ENCODE measurements around the gene MAP4K2. TPM values are rescaled to one million over a fixed set of nuclear protein-coding genes. Genes with fewer than 3 reads are reported as not detected.
"Not testable (repeated sequence)": the region's sequence is repeated elsewhere in the genome, so short reads cannot be mapped to it uniquely, and the experiment has no call there.

The MAP4K2 gene
- total RNA-seq, 4 donors from 2014 or later, result 4.3 to 14.8 (median 6.2) TPM

DNA sequence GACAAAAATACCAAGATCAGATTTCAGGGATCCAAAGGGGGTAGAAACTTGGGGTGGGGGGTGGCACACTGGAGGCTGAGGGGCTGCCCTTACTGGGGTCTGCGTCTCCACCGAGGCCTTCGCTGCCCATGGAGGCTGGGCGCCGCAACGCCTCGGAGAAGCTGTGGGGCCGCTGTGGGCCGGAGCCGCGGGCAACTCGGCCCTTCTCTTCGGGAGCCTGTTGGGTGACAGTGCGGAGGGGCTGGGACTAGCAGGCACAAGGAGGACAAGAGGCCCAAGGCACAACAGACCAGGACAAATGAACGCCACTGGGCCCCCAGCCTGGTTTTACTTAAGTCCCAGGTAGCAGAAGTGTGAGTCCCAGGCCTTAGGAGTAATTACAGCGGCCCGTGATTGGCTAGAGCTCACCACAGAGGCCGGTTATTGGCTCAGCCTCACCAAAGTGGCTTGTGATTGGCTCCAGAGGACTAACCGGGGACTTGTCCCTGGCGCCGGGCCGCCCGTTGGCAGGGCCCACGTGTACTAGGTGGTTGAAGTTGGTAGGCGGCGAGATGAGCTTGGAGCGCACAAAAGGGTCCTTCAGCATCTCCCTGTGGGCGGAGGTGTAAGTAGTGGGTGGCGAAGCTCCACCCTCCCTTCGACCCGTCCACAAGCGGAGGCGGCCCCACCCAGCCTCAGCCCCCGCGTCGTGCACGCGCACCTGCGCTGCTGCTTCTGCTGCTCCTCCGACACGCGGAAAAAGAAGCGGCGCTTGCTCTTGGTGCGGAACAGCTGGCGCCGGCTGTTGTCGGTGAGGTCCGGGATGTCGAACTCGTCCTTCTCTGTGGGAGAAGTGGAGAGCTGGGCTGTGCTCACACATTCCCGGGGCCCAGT is 23.8 kb upstream of the MAP4K2 start:
- Histone ChIP-seq H3K27me3 (no peaks in the 10 kb centered on the region), H3K4me1 (no peaks in the 10 kb centered on the region), H3K9me3 (no peaks in the 10 kb centered on the region), H3K4me3 (no peak overlapping the region), H3K27ac (no peak overlapping the region), H3K36me3 (no peaks in the 10 kb centered on the region)
- in situ Hi-C loops (cut with MboI; ENCODE audit: low sequenced_read_pairs in 4 of 4), result no loop called here
- no peak for DNase-seq
- intact Hi-C loops (cut with DNase I; ENCODE audit: low total_unique reads), result no loop called here
- peak in 1 of 2 donors; percentile 24 for ATAC-seq
- TF ChIP-seq, protein P1, sequence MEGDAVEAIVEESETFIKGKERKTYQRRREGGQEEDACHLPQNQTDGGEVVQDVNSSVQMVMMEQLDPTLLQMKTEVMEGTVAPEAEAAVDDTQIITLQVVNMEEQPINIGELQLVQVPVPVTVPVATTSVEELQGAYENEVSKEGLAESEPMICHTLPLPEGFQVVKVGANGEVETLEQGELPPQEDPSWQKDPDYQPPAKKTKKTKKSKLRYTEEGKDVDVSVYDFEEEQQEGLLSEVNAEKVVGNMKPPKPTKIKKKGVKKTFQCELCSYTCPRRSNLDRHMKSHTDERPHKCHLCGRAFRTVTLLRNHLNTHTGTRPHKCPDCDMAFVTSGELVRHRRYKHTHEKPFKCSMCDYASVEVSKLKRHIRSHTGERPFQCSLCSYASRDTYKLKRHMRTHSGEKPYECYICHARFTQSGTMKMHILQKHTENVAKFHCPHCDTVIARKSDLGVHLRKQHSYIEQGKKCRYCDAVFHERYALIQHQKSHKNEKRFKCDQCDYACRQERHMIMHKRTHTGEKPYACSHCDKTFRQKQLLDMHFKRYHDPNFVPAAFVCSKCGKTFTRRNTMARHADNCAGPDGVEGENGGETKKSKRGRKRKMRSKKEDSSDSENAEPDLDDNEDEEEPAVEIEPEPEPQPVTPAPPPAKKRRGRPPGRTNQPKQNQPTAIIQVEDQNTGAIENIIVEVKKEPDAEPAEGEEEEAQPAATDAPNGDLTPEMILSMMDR (IDR thresholded peaks at IDR 0.05 in 4 of 5, conservative IDR thresholded peaks at IDR 0.05 in 1 of 5), result no peak
- no peak for TF ChIP-seq POLR2A (IDR thresholded peaks at IDR 0.05)

DNA sequence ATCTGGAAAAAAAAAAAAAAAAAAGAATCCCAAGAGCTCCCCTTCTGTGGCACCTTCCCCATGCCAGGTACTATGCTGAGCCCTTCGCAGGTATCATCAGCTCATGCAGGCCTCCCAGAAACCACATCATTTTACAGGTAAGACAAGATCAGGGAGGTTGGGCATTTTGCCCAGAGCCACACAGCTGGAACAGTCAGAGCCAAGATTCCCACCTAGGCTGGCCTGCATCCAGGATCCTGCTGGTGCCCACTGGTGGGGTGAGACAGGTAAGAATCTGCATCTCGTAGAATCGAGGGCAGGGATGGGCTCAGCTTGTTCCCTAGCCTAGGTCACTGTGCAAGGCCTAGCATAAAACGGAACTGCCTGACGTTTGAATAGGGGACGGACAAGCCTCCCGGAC is 23.0 kb upstream of the MAP4K2 start:
- Histone ChIP-seq H3K9me3 (no peaks in the 10 kb centered on the region), H3K36me3 (no peaks in the 10 kb centered on the region), H3K27ac (no peak overlapping the region), H3K27me3 (no peaks in the 10 kb centered on the region), H3K4me1 (no peaks in the 10 kb centered on the region), H3K4me3 (no peak overlapping the region)
- TF ChIP-seq POLR2A (IDR thresholded peaks at IDR 0.05), result no peak
- TF ChIP-seq, protein P1 (IDR thresholded peaks at IDR 0.05 in 4 of 5, conservative IDR thresholded peaks at IDR 0.05 in 1 of 5), result no peak
- in situ Hi-C loops (cut with MboI; ENCODE audit: low sequenced_read_pairs in 4 of 4) (no loop called here), intact Hi-C loops (cut with DNase I; ENCODE audit: low total_unique reads) (no loop called here)
- ATAC-seq, result no peak
- DNase-seq, result no peak

DNA sequence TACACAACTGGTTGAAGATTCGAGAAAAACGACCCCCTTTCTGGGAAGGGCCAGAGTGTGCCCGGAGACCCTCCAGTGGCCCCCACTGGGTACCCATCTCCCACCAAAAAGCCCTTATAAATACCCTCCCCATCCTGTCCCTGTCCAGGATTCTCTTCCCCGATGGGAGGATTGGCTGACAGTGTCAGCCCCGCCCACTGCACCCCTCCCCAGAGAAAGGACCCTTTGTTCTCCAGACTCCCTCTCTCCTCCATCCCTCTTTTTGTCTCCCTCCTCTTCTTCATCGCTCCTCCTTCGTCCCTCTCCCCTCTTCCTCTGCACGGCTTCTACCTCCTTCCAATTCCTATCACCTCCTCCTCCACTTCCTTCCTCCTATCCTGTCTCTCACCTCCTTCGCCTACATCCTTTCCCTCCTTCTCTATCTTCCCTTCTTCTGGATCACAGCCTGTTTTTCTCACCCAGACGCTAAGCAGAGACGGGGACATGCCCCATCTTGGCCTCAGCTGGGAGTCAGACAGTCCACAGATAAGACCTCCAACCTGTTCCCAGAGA is 20.6 kb upstream of the MAP4K2 start:
- no peak for ATAC-seq
- H3K27ac ChIP-seq, result no peak overlapping the region
- no peak for DNase-seq
- in situ Hi-C loops (cut with MboI; ENCODE audit: low sequenced_read_pairs in 4 of 4), result no loop called here
- TF ChIP-seq POLR2A (IDR thresholded peaks at IDR 0.05), result no peak
- TF ChIP-seq, protein P1 (IDR thresholded peaks at IDR 0.05 in 4 of 5, conservative IDR thresholded peaks at IDR 0.05 in 1 of 5), result no peak
- no peaks in the 10 kb centered on the region for H3K4me1 ChIP-seq
- no peaks in the 10 kb centered on the region for H3K27me3 ChIP-seq
- intact Hi-C loops (cut with DNase I; ENCODE audit: low total_unique reads), result no loop called here
- H3K4me3 ChIP-seq, result no peak overlapping the region
- H3K9me3 ChIP-seq, result no peaks in the 10 kb centered on the region
- H3K36me3 ChIP-seq, result no peaks in the 10 kb centered on the region

DNA sequence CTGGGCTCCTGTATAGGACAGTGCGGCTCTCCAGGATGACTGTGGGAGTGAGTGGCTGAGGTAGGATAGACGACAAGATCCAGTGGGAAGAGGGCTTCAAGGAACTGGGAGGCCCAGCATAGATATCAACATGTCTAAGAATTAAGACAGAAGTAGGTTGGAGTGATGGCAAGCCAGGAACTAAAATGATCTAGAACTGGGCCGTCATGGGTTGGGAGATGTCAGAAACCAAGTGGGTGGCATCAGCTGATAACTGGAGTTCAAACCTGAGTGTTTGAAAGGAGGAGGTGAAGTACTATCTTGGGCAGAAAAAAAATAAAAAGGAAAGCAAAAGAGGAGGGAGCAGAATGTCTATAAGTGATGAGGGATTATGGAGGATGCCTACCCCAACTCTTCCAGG is 14.5 kb upstream of the MAP4K2 start:
- ATAC-seq, result no peak

DNA sequence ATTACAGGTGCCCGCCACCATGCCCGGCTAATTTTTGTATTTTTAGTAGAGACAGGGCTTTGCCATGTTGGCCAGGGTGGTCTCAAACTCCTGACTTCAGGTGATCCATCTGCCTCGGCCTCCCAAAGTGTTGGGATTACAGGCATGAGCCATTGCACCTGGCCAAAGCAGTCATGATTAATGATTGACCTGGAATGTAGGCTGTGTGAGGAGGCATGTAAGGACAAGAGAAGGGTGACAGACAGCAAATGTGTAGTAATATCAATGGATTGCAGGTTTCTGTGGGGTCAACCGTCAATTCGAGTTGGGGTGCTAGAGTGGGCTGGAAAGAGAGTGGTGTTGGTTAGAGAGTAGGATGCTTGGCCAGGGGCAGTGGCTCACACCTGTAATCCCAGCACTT is 12.4 kb upstream of the MAP4K2 start:
- H3K36me3 ChIP-seq; H3K4me1 ChIP-seq; in situ Hi-C loops (cut with MboI; ENCODE audit: low sequenced_read_pairs in 4 of 4); ATAC-seq; H3K27me3 ChIP-seq; DNase-seq; intact Hi-C loops (cut with DNase I; ENCODE audit: low total_unique reads); H3K27ac ChIP-seq; H3K4me3 ChIP-seq; H3K9me3 ChIP-seq: not testable (repeated sequence)

More for the DNA sequence above, 14.5 kb upstream of the MAP4K2 start:
- no peaks in the 10 kb centered on the region for H3K4me1 ChIP-seq
- no peaks in the 10 kb centered on the region for H3K9me3 ChIP-seq
- TF ChIP-seq, protein P1 (IDR thresholded peaks at IDR 0.05 in 4 of 5, conservative IDR thresholded peaks at IDR 0.05 in 1 of 5), result no peak
- TF ChIP-seq POLR2A (IDR thresholded peaks at IDR 0.05), result no peak
- no peaks in the 10 kb centered on the region for H3K36me3 ChIP-seq
- DNase-seq, result no peak
- intact Hi-C loops (cut with DNase I; ENCODE audit: low total_unique reads), result no loop called here
- H3K4me3 ChIP-seq, result no peak overlapping the region
- in situ Hi-C loops (cut with MboI; ENCODE audit: low sequenced_read_pairs in 4 of 4), result no loop called here
- no peaks in the 10 kb centered on the region for H3K27me3 ChIP-seq
- no peak overlapping the region for H3K27ac ChIP-seq
